B cell (primary cell): ENCODE results near the gene HOXC6. TPM values are rescaled to one million over a fixed set of nuclear protein-coding genes. Genes with fewer than 3 reads are reported as not detected.

Experiments
- ATAC-seq: fragments of 200-7000 bp; cut with Tn5 transposase; one replicate; pipeline ENCODE4 v1.10.0; 2021; ENCODE audit warnings: low read depth, mild to moderate bottlenecking, moderate number of reproducible peaks, moderate library complexity
- CTCF ChIA-PET: fragments of 350-600 bp; sonication (Branson Sonifier 250); formaldehyde crosslinking; loops from one replicate; lab custom pipeline; 2021; ENCODE audit warnings: antibody characterized with exemption, inconsistent platforms; lab: Charles Lee
- POLR2A ChIA-PET: fragments of 350-600 bp; sonication (Branson Sonifier 250); formaldehyde crosslinking; loops from one replicate; lab custom pipeline; 2021; ENCODE audit warnings: antibody characterized with exemption; lab: Charles Lee
- DNase-seq: peaks from one replicate; pipeline ENCODE4 v3.0.0; 2013
- H2AFZ ChIP-seq: 2 replicates; pipeline ENCODE4 v1.6.1; 2012; ENCODE audit warnings: mild to moderate bottlenecking, low read depth, low read length; ENCODE audit not compliant: insufficient read depth, poor library complexity, severe bottlenecking
- H3K27ac ChIP-seq, 2 donors: 1 replicate in 1 of 2; 2 replicates in 1 of 2; pipeline ENCODE4 v1.5.1; 2012 to 2013; ENCODE audit warnings: low read length in 2 of 2, mild to moderate bottlenecking in 2 of 2, moderate library complexity in 1 of 2
- H3K27me3 ChIP-seq, 4 experiments: fragments of 200-600 bp in 1 of 4; sonication (generic) in 1 of 4; replicated peaks in 1 of 4; 1 replicate in 2 of 4; 2 replicates in 2 of 4; pipeline versions ENCODE4 v1.6.1 to v1.7.0; 2013 to 2016; ENCODE audit warnings: low read length in 3 of 4, mild to moderate bottlenecking in 2 of 4, mixed read lengths in 1 of 4, moderate library complexity in 1 of 4; ENCODE audit not compliant: insufficient read depth in 4 of 4, control insufficient read depth in 3 of 4; ENCODE audit errors: control extremely low read depth in 1 of 4
- H3K36me3 ChIP-seq, 2 experiments: replicated peaks in 1 of 2; 1 replicate in 1 of 2; 2 replicates in 1 of 2; pipeline versions ENCODE4 v1.6.1 to v1.7.1; 2013; ENCODE audit warnings: low read length in 1 of 2; ENCODE audit not compliant: insufficient read depth in 2 of 2, control insufficient read depth in 1 of 2; ENCODE audit errors: control extremely low read depth in 1 of 2, extremely low read depth in 1 of 2
- H3K4me1 ChIP-seq, 2 donors: fragments of 200-600 bp in 1 of 2; sonication (generic) in 1 of 2; 1 replicate in 1 of 2; 2 replicates in 1 of 2; pipeline versions ENCODE4 v1.5.1 to v1.6.1; 2013 to 2017; ENCODE audit warnings: low read length in 2 of 2; ENCODE audit not compliant: control insufficient read depth in 2 of 2, insufficient read depth in 2 of 2
- H3K4me2 ChIP-seq: replicated peaks from 2 replicates; pipeline ENCODE3; 2012; ENCODE audit warnings: mild to moderate bottlenecking, low read depth, low read length; ENCODE audit not compliant: poor library complexity, severe bottlenecking
- H3K4me3 ChIP-seq, 5 experiments: fragments of 200-600 bp in 1 of 5; sonication (generic) in 1 of 5; 1 replicate in 3 of 5; 2 replicates in 2 of 5; pipeline versions ENCODE4 v1.5.1 to v1.7.0; 2011 to 2016; ENCODE audit warnings: low read length in 4 of 5, mild to moderate bottlenecking in 4 of 5, low read depth in 2 of 5, control low read depth in 1 of 5, moderate library complexity in 1 of 5; ENCODE audit not compliant: insufficient read depth in 1 of 5; ENCODE audit errors: control extremely low read depth in 1 of 5, extremely low read depth in 1 of 5
- H3K79me2 ChIP-seq: fragments of 200-600 bp; sonication (generic); one replicate; pipeline ENCODE4 v1.6.0; 2016; ENCODE audit warnings: low read length; ENCODE audit not compliant: control insufficient read depth, insufficient read depth
- H3K9ac ChIP-seq: fragments of 200-600 bp; sonication (generic); 2 replicates; pipeline ENCODE4 v1.6.1; 2017; ENCODE audit warnings: mild to moderate bottlenecking, low read length, moderate library complexity
- H3K9me3 ChIP-seq, 3 donors: one replicate each; pipeline versions ENCODE4 v1.6.1 to v1.7.1; 2013; ENCODE audit warnings: low read length in 2 of 3; ENCODE audit not compliant: control insufficient read depth in 2 of 3, insufficient read depth in 1 of 3; ENCODE audit errors: control extremely low read depth in 1 of 3
- H4K20me1 ChIP-seq: 2 replicates; pipeline ENCODE4 v1.6.0; 2012; ENCODE audit warnings: mild to moderate bottlenecking, low read length; ENCODE audit not compliant: insufficient read depth, control insufficient read depth, poor library complexity, severe bottlenecking
- H3K27ac Mint-ChIP-seq: one replicate; pipeline ENCODE4 v1.8.0; 2021; ENCODE audit warnings: mixed read lengths
- H3K27me3 Mint-ChIP-seq: one replicate; pipeline ENCODE4 v1.8.0; 2021; ENCODE audit warnings: mixed read lengths
- H3K4me1 Mint-ChIP-seq: one replicate; pipeline ENCODE4 v1.8.0; 2021; ENCODE audit warnings: mixed read lengths
- H3K4me3 Mint-ChIP-seq: one replicate; pipeline ENCODE4 v1.8.0; 2021; ENCODE audit warnings: mixed read lengths
- H3K9me3 Mint-ChIP-seq: one replicate; pipeline ENCODE4 v1.8.0; 2022; ENCODE audit warnings: mixed read lengths; ENCODE audit not compliant: insufficient read depth
- EZH2 ChIP-seq: IDR thresholded peaks from 2 replicates; pipeline ENCODE4 v1.6.1; 2012; ENCODE audit warnings: borderline replicate concordance, low read depth, mild to moderate bottlenecking, moderate library complexity, low read length; ENCODE audit not compliant: insufficient read depth, poor library complexity, severe bottlenecking
- WGBS: methylation state at CpG from one replicate; pipeline ENCODE4 v1.1.5; 2013; ENCODE audit warnings: missing lambda C conversion rate; ENCODE audit not compliant: insufficient coverage; 5-methylcytosine and 5-hydroxymethylcytosine counted together
- intact Hi-C: fragments of 100-400 bp; cut with micrococcal nuclease; formaldehyde crosslinking; loops from one replicate; pipeline ENCODE4 v1.10.0; 2022
- polyA plus RNA-seq: library from polyadenylated mRNA; depleted of rRNA; stranded (reverse); fragments of >200 nt; gene quantifications from 2 replicates; pipeline ENCODE4 v1.2.3, GENCODE V29; 2012
- total RNA-seq, 2 donors: library from RNA; stranded (reverse); fragments of 120-200 nt in 1 of 2; gene quantifications; 1 replicate in 1 of 2; 2 replicates in 1 of 2; pipeline versions ENCODE4 v1.2.3 to v1.2.4, GENCODE V29; 2013 to 2022
- TF ChIP-seq, protein P1 (sequence below): fragments of 200-600 bp; IDR thresholded peaks from one replicate; pipeline ENCODE4 v1.8.0; 2022; ENCODE audit warnings: antibody characterized with exemption, mild to moderate bottlenecking

Gene HOXC6
- total and polyA plus RNA-seq, 2 donors (not counting 1 experiment from before 2014, with no cell fraction given): not detected

DNA sequence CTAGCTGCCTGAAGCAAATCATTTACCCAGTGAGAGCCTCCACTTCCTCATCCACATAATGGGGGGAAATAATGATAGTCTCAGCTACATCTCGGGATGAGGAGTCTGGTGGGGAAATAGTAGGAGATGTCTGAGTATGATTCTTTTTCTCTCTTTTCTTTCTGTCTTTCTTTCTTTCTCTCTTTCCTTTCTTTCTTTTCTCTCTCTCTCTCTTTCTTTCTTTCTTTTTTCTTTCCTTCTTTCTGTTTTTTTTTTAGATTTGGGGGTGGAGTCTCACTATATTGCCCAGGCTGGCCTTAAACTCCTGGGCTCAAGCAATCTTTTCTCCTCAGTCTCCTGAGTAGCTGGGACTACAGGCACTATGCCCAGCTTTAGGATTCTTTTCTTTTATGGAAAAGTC, 38.2 kb downstream of the HOXC6 start:
- peaks cover 54% of the 10 kb centered on the region for H3K27me3 Mint-ChIP-seq
- H3K27me3 ChIP-seq: peaks cover 0 to 31% (median 21%) of the 10 kb centered on the region in 4 experiments
- intact Hi-C loops: no loop called here
- no peak overlapping the region for H3K9ac ChIP-seq
- H3K9me3 Mint-ChIP-seq: no peaks in the 10 kb centered on the region
- WGBS: no CpG with 5 or more reads among the region's 1 CpG
- no peak overlapping the region for H3K4me2 ChIP-seq
- no peaks in the 10 kb centered on the region for H3K9me3 ChIP-seq
- H3K4me1 Mint-ChIP-seq: no peaks in the 10 kb centered on the region
- H3K27ac ChIP-seq: no peak overlapping the region
- H3K4me3 Mint-ChIP-seq: no peak overlapping the region
- H3K27ac Mint-ChIP-seq: no peak overlapping the region
- no peak overlapping the region for H3K4me3 ChIP-seq
- H3K36me3 ChIP-seq: no peaks in the 10 kb centered on the region
- no peaks in the 10 kb centered on the region for H4K20me1 ChIP-seq
- no peaks in the 10 kb centered on the region for H3K79me2 ChIP-seq
- TF ChIP-seq, protein P1, sequence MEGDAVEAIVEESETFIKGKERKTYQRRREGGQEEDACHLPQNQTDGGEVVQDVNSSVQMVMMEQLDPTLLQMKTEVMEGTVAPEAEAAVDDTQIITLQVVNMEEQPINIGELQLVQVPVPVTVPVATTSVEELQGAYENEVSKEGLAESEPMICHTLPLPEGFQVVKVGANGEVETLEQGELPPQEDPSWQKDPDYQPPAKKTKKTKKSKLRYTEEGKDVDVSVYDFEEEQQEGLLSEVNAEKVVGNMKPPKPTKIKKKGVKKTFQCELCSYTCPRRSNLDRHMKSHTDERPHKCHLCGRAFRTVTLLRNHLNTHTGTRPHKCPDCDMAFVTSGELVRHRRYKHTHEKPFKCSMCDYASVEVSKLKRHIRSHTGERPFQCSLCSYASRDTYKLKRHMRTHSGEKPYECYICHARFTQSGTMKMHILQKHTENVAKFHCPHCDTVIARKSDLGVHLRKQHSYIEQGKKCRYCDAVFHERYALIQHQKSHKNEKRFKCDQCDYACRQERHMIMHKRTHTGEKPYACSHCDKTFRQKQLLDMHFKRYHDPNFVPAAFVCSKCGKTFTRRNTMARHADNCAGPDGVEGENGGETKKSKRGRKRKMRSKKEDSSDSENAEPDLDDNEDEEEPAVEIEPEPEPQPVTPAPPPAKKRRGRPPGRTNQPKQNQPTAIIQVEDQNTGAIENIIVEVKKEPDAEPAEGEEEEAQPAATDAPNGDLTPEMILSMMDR: no peak
- TF ChIP-seq EZH2: no peak
- no peak for ATAC-seq
- POLR2A ChIA-PET: no interaction called here
- no peaks in the 10 kb centered on the region for H3K4me1 ChIP-seq
- DNase-seq: no peak
- CTCF ChIA-PET: no interaction called here
- no peak overlapping the region for H2AFZ ChIP-seq

GRCh38 chr12:54068418-54069070, 40.3 kb downstream of the HOXC6 start:
- H3K9me3 ChIP-seq: no peaks in the 10 kb centered on the region
- CTCF ChIA-PET: no interaction called here
- WGBS: 100% methylated on average over 3 of the region's 4 CpGs
- peaks cover 0 to 34% (median 19%) of the 10 kb centered on the region in 4 experiments for H3K27me3 ChIP-seq
- no peak overlapping the region for H3K9ac ChIP-seq
- Mint-ChIP-seq H3K27me3 (peaks cover 56% of the 10 kb centered on the region), H3K4me3 (no peak overlapping the region), H3K9me3 (no peaks in the 10 kb centered on the region), H3K27ac (no peak overlapping the region), H3K4me1 (no peaks in the 10 kb centered on the region)
- DNase-seq (no peak), ATAC-seq (no peak)
- TF ChIP-seq, protein P1: no peak
- no peak for TF ChIP-seq EZH2
- no peaks in the 10 kb centered on the region for H3K79me2 ChIP-seq
- H3K4me2 ChIP-seq: no peak overlapping the region
- intact Hi-C loops: no loop called here
- no peaks in the 10 kb centered on the region for H3K36me3 ChIP-seq
- no peaks in the 10 kb centered on the region for H3K4me1 ChIP-seq
- H3K4me3 ChIP-seq: no peak overlapping the region
- no peak overlapping the region for H3K27ac ChIP-seq
- no peaks in the 10 kb centered on the region for H4K20me1 ChIP-seq
- POLR2A ChIA-PET: interaction anchor here (0.6 to 1.0 kb wide), 2 partner anchors 14 to 15 kb away, joined by 3 to 9 read pairs; partner anchors contain the start of gene HOXC4
- no peak overlapping the region for H2AFZ ChIP-seq
